ENCODE data around the gene RGS1. TPM values are rescaled to one million over a fixed set of nuclear protein-coding genes. Genes with fewer than 3 reads are reported as not detected.

Gene RGS1
- total and polyA plus RNA-seq, 8 donors, result 1.8 to 39.3 (median 17.6) TPM

- Histone ChIP-seq H3K36me3 (no peaks in the 10 kb centered on the region), H3K27me3 (no peaks in the 10 kb centered on the region), H3K4me1 (no peaks in the 10 kb centered on the region), H3K9me3 (no peaks in the 10 kb centered on the region), H3K27ac (no peak overlapping the region), H3K4me3 (no peak overlapping the region)
- intact Hi-C loops (cut with DNase I; ENCODE audit: low total_unique reads), result no loop called here
- TF ChIP-seq CTCF (IDR thresholded peaks at IDR 0.05), result no peak
- TF ChIP-seq POLR2A (IDR thresholded peaks at IDR 0.05), result no peak
- DNase-seq, result no peak
These were observed 26.0 kb downstream of the RGS1 start for GRCh38 chr1:192601567-192601966.

GRCh38 chr1:192602757-192603156 is 27.2 kb downstream of the RGS1 start:
- no peaks in the 10 kb centered on the region for H3K36me3 ChIP-seq
- TF ChIP-seq EP300 (IDR thresholded peaks at IDR 0.05) (no peak), POLR2AphosphoS5 (IDR thresholded peaks at IDR 0.05) (no peak), CTCF (IDR thresholded peaks at IDR 0.05) (no peak), POLR2A (IDR thresholded peaks at IDR 0.05) (no peak)
- no peaks in the 10 kb centered on the region for H3K4me1 ChIP-seq
- no peak overlapping the region for H3K27ac ChIP-seq
- H3K9me3 ChIP-seq, result no peaks in the 10 kb centered on the region
- intact Hi-C loops (cut with DNase I; ENCODE audit: low total_unique reads), result no loop called here
- WGBS, 5 donors, result 61 to 78% (median 77%) methylated on average over 1 of the region's 1 CpG
- H3K4me3 ChIP-seq, result no peak overlapping the region
- H3K27me3 ChIP-seq, result no peaks in the 10 kb centered on the region
- DNase-seq, result no peak

GRCh38 chr1:192603218-192603787 is 27.7 kb downstream of the RGS1 start:
- no peak overlapping the region for H3K4me3 ChIP-seq
- WGBS, 5 donors, result 51 to 68% (median 59%) methylated on average over 3 of the region's 3 CpGs
- DNase-seq, result no peak
- no peak overlapping the region for H3K27ac ChIP-seq
- no peaks in the 10 kb centered on the region for H3K4me1 ChIP-seq
- no peaks in the 10 kb centered on the region for H3K36me3 ChIP-seq
- no peaks in the 10 kb centered on the region for H3K9me3 ChIP-seq
- no peak for TF ChIP-seq CTCF (IDR thresholded peaks at IDR 0.05)
- no peak for TF ChIP-seq EP300 (IDR thresholded peaks at IDR 0.05)
- TF ChIP-seq POLR2A (IDR thresholded peaks at IDR 0.05), result no peak
- TF ChIP-seq POLR2AphosphoS5 (IDR thresholded peaks at IDR 0.05), result no peak
- intact Hi-C loops (cut with DNase I; ENCODE audit: low total_unique reads), result no loop called here
- H3K27me3 ChIP-seq, result no peaks in the 10 kb centered on the region

GRCh38 chr1:192604979-192605620 is 29.5 kb downstream of the RGS1 start:
- Histone ChIP-seq H3K27me3 (no peaks in the 10 kb centered on the region), H3K4me1 (peaks cover 0 to 8% (median 0%) of the 10 kb centered on the region in 4 donors), H3K36me3 (no peaks in the 10 kb centered on the region), H3K4me3 (no peak overlapping the region), H3K27ac (no peak overlapping the region), H3K9me3 (no peaks in the 10 kb centered on the region)
- WGBS, 5 donors, result 73 to 88% (median 77%) methylated on average over 3 of the region's 3 CpGs
- intact Hi-C loops (cut with DNase I; ENCODE audit: low total_unique reads), result loop anchor here (5.0 kb wide), 1 partner anchor 133 kb away; no protein-coding TSS in a partner anchor
- TF ChIP-seq POLR2A (IDR thresholded peaks at IDR 0.05), result no peak
- TF ChIP-seq POLR2AphosphoS5 (IDR thresholded peaks at IDR 0.05), result no peak
- TF ChIP-seq CTCF (IDR thresholded peaks at IDR 0.05), result no peak
- TF ChIP-seq EP300 (IDR thresholded peaks at IDR 0.05), result no peak
- DNase-seq, result no peak
